GM12875 (cell line): ENCODE measurements around the gene VDAC1.

Source experiments
- H3K4me3 ChIP-seq: one replicate; pipeline ENCODE4 v1.5.1; 2011; ENCODE audit warnings: low read depth, low read length, control low read depth
- CTCF ChIP-seq: IDR thresholded peaks from 2 replicates; pipeline ENCODE4 v1.5.1; 2011; ENCODE audit warnings: low read depth, mild to moderate bottlenecking, control low read depth, inconsistent platforms, low read length, moderate library complexity, borderline replicate concordance; ENCODE audit not compliant: insufficient read depth

Gene VDAC1

DNA sequence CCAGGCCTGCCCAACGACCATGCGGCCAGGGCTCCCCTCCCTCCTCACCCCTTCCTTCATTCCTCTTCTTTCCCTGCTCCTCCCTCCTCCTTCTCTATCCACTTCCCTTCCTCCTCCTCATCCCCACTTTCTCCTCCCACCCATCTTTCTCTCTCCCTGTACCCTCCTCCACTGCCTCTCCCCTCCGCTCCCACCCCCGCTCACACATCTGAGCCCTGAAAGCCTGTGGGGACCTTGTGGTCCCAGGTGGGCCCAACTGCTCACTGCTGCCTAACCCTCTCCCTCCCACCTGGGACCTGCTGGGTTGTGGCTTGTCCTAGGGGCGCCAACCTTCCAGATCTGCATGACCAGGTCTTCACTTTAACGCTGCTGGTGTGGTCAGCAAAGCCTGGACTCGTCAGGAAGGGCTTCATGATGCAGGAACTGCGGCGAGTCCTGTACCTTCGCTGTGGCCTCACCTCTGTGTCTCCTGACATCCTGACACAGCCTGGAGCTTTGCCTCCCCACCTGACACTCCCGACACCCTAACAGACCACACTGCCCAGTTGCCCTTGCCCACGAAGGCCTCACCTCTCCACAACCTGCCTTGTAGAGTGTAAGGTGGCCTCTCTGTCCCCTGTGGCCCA is 71.0 kb downstream of the VDAC1 start:
- no peak for TF ChIP-seq CTCF
- peak overlapping the region; percentile 5 for H3K4me3 ChIP-seq

DNA sequence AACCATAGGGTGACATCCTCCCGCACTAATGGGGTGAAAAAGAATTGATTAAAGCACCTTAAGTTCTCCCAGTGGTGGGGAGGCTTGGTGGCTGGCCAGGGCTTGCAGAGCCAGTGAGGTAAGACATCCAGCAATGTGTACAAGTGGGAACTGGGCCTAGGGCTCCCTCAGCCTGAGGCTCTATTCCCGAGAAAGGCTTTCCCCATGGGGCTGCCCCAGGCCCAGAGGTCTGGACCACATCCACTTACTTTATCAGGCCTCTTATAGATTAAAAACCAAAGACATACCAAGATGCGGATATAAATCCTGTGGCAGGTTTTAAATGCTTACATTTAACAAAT is 71.6 kb downstream of the VDAC1 start:
- H3K4me3 ChIP-seq: no peak overlapping the region
- no peak for TF ChIP-seq CTCF

DNA sequence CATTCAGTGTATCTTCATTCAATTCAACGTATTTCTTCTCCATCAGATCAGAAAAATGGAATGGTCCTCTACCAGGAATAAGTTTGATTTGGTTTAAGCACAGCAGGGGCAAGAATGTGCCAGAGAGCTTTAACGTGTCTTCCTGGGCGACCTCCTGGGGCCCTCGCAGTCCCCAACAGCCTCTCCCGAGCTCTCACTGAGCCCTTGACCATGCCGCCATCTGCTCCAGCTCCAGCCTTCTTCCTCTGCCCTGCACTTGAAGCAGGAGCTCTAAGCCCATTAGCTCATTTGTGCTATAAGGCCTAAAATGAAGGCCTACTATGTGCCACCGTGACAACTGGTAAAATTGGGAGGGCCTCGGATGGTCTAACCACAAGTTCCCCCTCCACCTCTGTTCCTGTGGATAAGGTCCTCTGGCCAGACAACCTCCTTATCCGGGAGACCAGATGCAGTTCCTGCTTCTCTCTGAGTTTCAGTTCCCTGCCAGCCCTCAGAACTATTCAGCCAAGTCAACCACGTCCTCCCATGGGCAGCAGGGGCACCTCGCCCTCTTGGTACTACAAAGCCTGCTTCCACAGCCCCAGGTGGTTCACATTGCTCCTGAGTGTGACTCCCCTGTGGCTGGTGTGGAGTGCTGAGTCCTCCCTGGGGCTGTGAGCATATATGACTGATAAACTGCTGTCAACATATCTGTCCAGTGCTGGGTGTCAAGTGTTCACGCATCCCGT is 72.2 kb downstream of the VDAC1 start:
- TF ChIP-seq CTCF: no peak
- no peak overlapping the region for H3K4me3 ChIP-seq

DNA sequence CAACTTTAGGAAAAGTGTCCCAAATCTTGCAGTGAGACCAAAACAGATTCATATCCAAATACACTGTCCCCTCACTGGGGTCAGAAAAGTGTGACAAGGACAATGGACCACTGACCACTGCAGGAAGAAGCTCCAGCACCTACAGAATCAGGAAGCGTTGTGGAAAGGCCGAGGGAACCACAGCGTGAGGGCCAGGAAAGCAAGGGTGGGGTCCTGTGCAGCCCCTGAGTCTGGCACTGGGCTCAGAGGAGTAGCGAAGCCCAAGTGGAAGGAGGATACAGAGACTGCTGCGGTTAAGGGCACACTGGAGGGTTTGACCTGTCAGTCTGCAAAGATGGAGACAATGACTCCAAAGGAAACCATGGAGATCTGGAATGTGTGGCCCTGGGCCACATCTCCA is 73.2 kb downstream of the VDAC1 start:
- H3K4me3 ChIP-seq: no peak overlapping the region
- TF ChIP-seq CTCF: no peak

DNA sequence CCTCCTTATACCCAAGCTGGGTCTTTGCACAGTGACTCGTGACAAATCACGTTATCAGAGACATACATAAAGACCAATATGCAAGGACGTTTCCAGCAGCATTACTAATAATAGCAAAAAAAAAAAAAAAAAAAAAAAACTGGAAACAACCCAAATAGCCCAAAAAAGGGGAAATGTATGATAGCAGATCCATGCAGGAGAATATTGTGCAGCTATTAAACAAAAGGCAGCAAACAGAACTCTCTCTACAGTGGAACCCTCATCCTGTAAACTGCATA is 74.0 kb downstream of the VDAC1 start:
- no peak for TF ChIP-seq CTCF
- peak overlapping the region; percentile 15 for H3K4me3 ChIP-seq

DNA sequence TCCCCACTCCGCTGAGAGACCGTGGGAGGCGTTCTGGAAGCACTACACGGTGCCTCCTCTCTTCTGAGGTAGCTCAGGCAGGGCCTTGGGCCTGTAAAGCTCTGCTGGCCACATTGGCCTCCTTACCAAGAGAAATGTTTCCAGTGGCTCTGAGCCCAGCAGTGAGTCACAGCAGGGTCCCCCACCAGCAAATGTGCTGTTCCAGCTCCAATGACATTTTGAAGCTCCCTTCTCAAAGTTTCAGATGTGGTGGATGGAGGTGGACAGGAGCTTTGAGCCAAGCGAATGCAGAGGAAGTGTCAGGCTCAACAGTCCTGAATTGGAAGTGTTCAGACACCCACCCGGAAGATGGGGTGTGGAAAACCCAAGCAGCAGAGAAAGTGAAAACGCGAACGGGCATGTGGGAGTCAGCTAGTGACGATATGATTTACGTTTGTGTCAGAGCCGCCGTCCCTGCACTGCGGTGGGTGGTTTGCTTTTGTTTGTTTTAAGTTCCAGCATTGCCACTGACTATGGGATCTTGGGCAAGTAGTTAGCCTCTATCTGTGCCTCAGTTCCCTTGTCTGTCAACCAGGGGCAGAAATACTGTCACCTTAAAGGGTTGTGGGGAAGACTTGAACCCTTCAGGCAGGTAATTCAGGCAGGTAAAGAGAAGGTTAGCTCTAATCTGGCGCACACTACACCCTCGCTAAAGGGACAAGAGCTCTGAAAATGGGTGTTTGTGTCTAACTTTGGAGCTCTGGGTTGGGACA is 74.5 kb downstream of the VDAC1 start:
- TF ChIP-seq CTCF: no peak
- peak overlapping the region; percentile 15 for H3K4me3 ChIP-seq

GRCh38 chr5:133928587-133929393 is 76.0 kb downstream of the VDAC1 start:
- no peak for TF ChIP-seq CTCF
- no peak overlapping the region for H3K4me3 ChIP-seq
